ENCODE measurements around the gene FZD1. TPM values are rescaled to one million over a fixed set of nuclear protein-coding genes. Genes with fewer than 3 reads are reported as not detected.

Gene FZD1
- total and polyA plus RNA-seq, 2 of the 4 experiments (the other 2 are of a cell fraction), result 3.6 to 6.8 TPM

- peak overlapping the region; percentile 22; the same call in 1 of the 2 replicates for H3K4me2 ChIP-seq (ENCODE audit: low read depth, low read length)
- no peak for TF ChIP-seq MAFK (IDR thresholded peaks at IDR 0.05; ENCODE audit: low read depth, low read length)
- no peak for TF ChIP-seq CEBPB (IDR thresholded peaks at IDR 0.05; ENCODE audit: low read depth, low read length)
- no peak for TF ChIP-seq SMC3 (IDR thresholded peaks at IDR 0.05; ENCODE audit: low read depth, low read length)
- no peak for TF ChIP-seq MXI1 (IDR thresholded peaks at IDR 0.05; ENCODE audit: borderline replicate concordance, low read depth, low read length)
- no peak for TF ChIP-seq BHLHE40 (IDR thresholded peaks at IDR 0.05; ENCODE audit: low read depth, low read length)
- TF ChIP-seq USF2 (IDR thresholded peaks at IDR 0.05; ENCODE audit: low read depth, low read length), result no peak
- TF ChIP-seq POLR2A (IDR thresholded peaks at IDR 0.05; ENCODE audit: low read depth, low read length), result no peak
- ChIA-PET POLR2A (ENCODE audit: unreplicated experiment) (no interaction called here), CTCF (interaction anchor here (0.6 to 0.9 kb wide), 2 partner anchors 39 to 437 kb away, joined by 3 to 6 read pairs; no protein-coding TSS in a partner anchor)
- H4K5ac ChIP-seq (ENCODE audit: low read depth, low read length), result peak overlapping the region; percentile 74; the same call in 1 of the 2 replicates
- H3K9me1 ChIP-seq (ENCODE audit: insufficient read depth, low read length), result peaks cover 9% of the 10 kb centered on the region; the same call in 1 of the 2 replicates
- H4K91ac ChIP-seq (ENCODE audit: insufficient read depth, low read depth, low read length), result peak overlapping the region; percentile 17
- peak overlapping the region; percentile 46 for H3K18ac ChIP-seq (ENCODE audit: low read depth, low read length)
- peak overlapping the region; percentile 13; the same call in 1 of the 2 replicates for H3K27ac ChIP-seq (ENCODE audit: insufficient read depth, low read length)
- peak overlapping the region; percentile 26 to 67; a peak in 3 of 4 replicates for H4K8ac ChIP-seq (ENCODE audit: low read depth in 2 of 2, low read length in 2 of 2)
- H3K36me3 ChIP-seq (ENCODE audit: control insufficient read depth, insufficient read depth, low read length), result no peaks in the 10 kb centered on the region
- H2AFZ ChIP-seq (replicated peaks; ENCODE audit: low read length, poor library complexity), result peak overlapping the region; percentile 79
- H3K56ac ChIP-seq (ENCODE audit: extremely low read depth, insufficient read depth, low read length), result no peak overlapping the region
- no peaks in the 10 kb centered on the region for H3K27me3 ChIP-seq (ENCODE audit: control insufficient read depth, insufficient read depth, low read length)
- no peak overlapping the region for H3K4me3 ChIP-seq (ENCODE audit: insufficient read depth, low read depth, low read length)
- H3K9ac ChIP-seq (ENCODE audit: low read depth, low read length), result peak overlapping the region; percentile 26; the same call in 1 of the 2 replicates
- H4K20me1 ChIP-seq (ENCODE audit: insufficient read depth, low read length), result no peaks in the 10 kb centered on the region
- peak overlapping the region; percentile 65 for H3K4ac ChIP-seq (ENCODE audit: low read depth, low read length)
- H2AK9ac ChIP-seq (replicated peaks; ENCODE audit: low read depth, low read length, poor library complexity), result peak overlapping the region; percentile 8
- peak overlapping the region; percentile 53 for H2BK5ac ChIP-seq (ENCODE audit: low read depth, low read length, poor library complexity, severe bottlenecking)
- in situ Hi-C loops (cut with MboI; ENCODE audit: low sequenced_read_pairs) (no loop called here), dilution Hi-C loops (cut with HindIII; ENCODE audit: low sequenced_read_pairs, unreplicated experiment) (no loop called here), intact Hi-C loops (cut with micrococcal nuclease) (no loop called here)
- peak overlapping the region; percentile 67 for H2AK5ac ChIP-seq (ENCODE audit: low read depth, low read length)
- peak overlapping the region; percentile 63; the same call in 1 of the 2 replicates for H3K23ac ChIP-seq (ENCODE audit: low read depth, low read length)
- H2BK15ac ChIP-seq (ENCODE audit: low read depth, low read length), result peak overlapping the region; percentile 48; the same call in 2 of the 3 replicates
- H3K9me3 ChIP-seq (ENCODE audit: control insufficient read depth, insufficient read depth, low read length), result no peaks in the 10 kb centered on the region
- peak overlapping the region; percentile 31; the same call in 1 of the 2 replicates for H3K14ac ChIP-seq (replicated peaks; ENCODE audit: low read depth, low read length)
- H2BK120ac ChIP-seq (ENCODE audit: low read depth, low read length), result peak overlapping the region; percentile 35; the same call in 1 of the 2 replicates
- DNase-seq, result peak; percentile 22
- no TSS peak for BruUV-seq (replicated peaks)
- ATAC-seq (ENCODE audit: low read depth), result peak; percentile 60
- no CpG with 5 or more reads among the region's 2 CpGs for WGBS, 2 experiments (ENCODE audit: extremely low coverage in 2 of 2, insufficient read length in 1 of 2)
- peak overlapping the region; percentile 62 for H2BK20ac ChIP-seq (ENCODE audit: low read depth, low read length)
- H3K4me1 ChIP-seq (ENCODE audit: control insufficient read depth, insufficient read depth, low read length), result peaks cover 11% of the 10 kb centered on the region
- no peaks in the 10 kb centered on the region for H3K79me1 ChIP-seq (ENCODE audit: low read depth in 1 of 2, low read length in 2 of 2)
These were observed 15.2 kb upstream of the FZD1 start for GRCh38 chr7:91248996-91249395.
